Erythroblast (primary cell): Measurements from ENCODE around the gene IPCEF1.

Experiments used
- GATA1 ChIP-seq: IDR thresholded peaks from 2 replicates; pipeline ENCODE4 v1.6.1; 2011; ENCODE audit warnings: low read depth, mild to moderate bottlenecking, control low read depth, low read length, moderate library complexity
- POLR2A ChIP-seq: IDR thresholded peaks from 2 replicates; pipeline ENCODE4 v1.6.1; 2011; ENCODE audit warnings: mild to moderate bottlenecking, low read length

- TF ChIP-seq POLR2A = no peak
- no peak for TF ChIP-seq GATA1
Observed at GRCh38 chr6:154251116-154251515, 105.5 kb downstream of the IPCEF1 start.
